HepG2 (cell line): ENCODE results near the gene MYL6. TPM values are rescaled to one million over a fixed set of nuclear protein-coding genes. Genes with fewer than 3 reads are reported as not detected.

Experiments
- ATF7-NPFF ChIP-seq: sonication (generic); formaldehyde crosslinking; IDR thresholded peaks from 2 replicates; pipeline ENCODE4 v1.8.1; 2023; ENCODE audit warnings: mild to moderate bottlenecking, low read depth, missing genetic modification reagents, moderate library complexity
- CAMTA2 ChIP-seq: sonication (generic); formaldehyde crosslinking; IDR thresholded peaks from 2 replicates; pipeline ENCODE4 v1.4.0; 2020; ENCODE audit warnings: mild to moderate bottlenecking, missing genetic modification reagents, borderline replicate concordance
- FOXJ3 ChIP-seq: sonication (generic); formaldehyde crosslinking; IDR thresholded peaks from 2 replicates; pipeline ENCODE4 v1.4.0; 2020; ENCODE audit warnings: missing genetic modification reagents, mild to moderate bottlenecking, borderline replicate concordance
- KLF9 ChIP-seq: IDR thresholded peaks from 2 replicates; pipeline ENCODE4 v1.6.1; 2016; ENCODE audit warnings: low read depth
- MTF1 ChIP-seq: sonication (generic); formaldehyde crosslinking; IDR thresholded peaks from 2 replicates; pipeline ENCODE4 v1.5.0; 2020; ENCODE audit warnings: missing genetic modification reagents
- NFE2 ChIP-seq: sonication (generic); formaldehyde crosslinking; IDR thresholded peaks from 2 replicates; pipeline ENCODE4 v1.4.0; 2020; ENCODE audit warnings: missing genetic modification reagents
- PLRG1 ChIP-seq: fragments of 450-650 bp; conservative IDR thresholded peaks from 2 replicates; pipeline ENCODE4 v1.6.1; 2016
- PPARG ChIP-seq: conservative IDR thresholded peaks from 2 replicates; pipeline ENCODE4 v1.6.1; 2016; ENCODE audit warnings: missing biosample characterization, missing genetic modification reagents
- SIN3B ChIP-seq: fragments of 150-350 bp; IDR thresholded peaks from 2 replicates; pipeline ENCODE4 v1.6.1; 2014; ENCODE audit warnings: low read length
- SMAD9 ChIP-seq: sonication (generic); formaldehyde crosslinking; IDR thresholded peaks from 2 replicates; pipeline ENCODE4 v1.5.1; 2020; ENCODE audit warnings: mild to moderate bottlenecking, missing genetic modification reagents
- SOX6 ChIP-seq, 2 experiments: fragments of 450-650 bp in 1 of 2; sonication (generic) in 1 of 2; formaldehyde crosslinking in 1 of 2; IDR thresholded peaks; 2 replicates each; pipeline versions ENCODE4 v1.4.0 to v1.6.1; 2017 to 2020; ENCODE audit warnings: antibody characterized with exemption in 1 of 2, mild to moderate bottlenecking in 1 of 2, missing genetic modification reagents in 1 of 2
- SP4 ChIP-seq: sonication (generic); formaldehyde crosslinking; IDR thresholded peaks from 2 replicates; pipeline ENCODE4 v1.8.1; 2023; ENCODE audit warnings: mild to moderate bottlenecking, missing genetic modification reagents
- SPEN ChIP-seq: sonication (generic); formaldehyde crosslinking; IDR thresholded peaks from 2 replicates; pipeline ENCODE4 v1.5.1; 2020; ENCODE audit warnings: low read depth, mild to moderate bottlenecking, missing genetic modification reagents
- SRSF1 ChIP-seq: fragments of 200-400 bp; formaldehyde crosslinking; optimal IDR thresholded peaks from 2 replicates; pipeline ENCODE3; 2017; ENCODE audit warnings: mild to moderate bottlenecking, low read depth, low read length, moderate library complexity
- SRY ChIP-seq: sonication (generic); formaldehyde crosslinking; IDR thresholded peaks from 2 replicates; pipeline ENCODE4 v1.8.0; 2022; ENCODE audit warnings: mild to moderate bottlenecking, missing genetic modification reagents
- TCF7 ChIP-seq: sonication (generic); IDR thresholded peaks from 2 replicates; pipeline ENCODE4 v1.6.1; 2016; ENCODE audit warnings: antibody characterized with exemption, low read depth
- ZNF224 ChIP-seq: sonication (generic); formaldehyde crosslinking; IDR thresholded peaks from 2 replicates; pipeline ENCODE4 v1.5.0; 2020; ENCODE audit warnings: mild to moderate bottlenecking, missing genetic modification reagents
- ZNF263 ChIP-seq: sonication (generic); formaldehyde crosslinking; IDR thresholded peaks from 2 replicates; pipeline ENCODE4 v1.4.0; 2020; ENCODE audit warnings: missing genetic modification reagents
- ZSCAN31 ChIP-seq: sonication (generic); formaldehyde crosslinking; IDR thresholded peaks from 2 replicates; pipeline ENCODE4 v1.5.0; 2020; ENCODE audit warnings: low read depth, mild to moderate bottlenecking, missing genetic modification reagents
- polyA plus RNA-seq, 8 experiments: library from polyadenylated mRNA; depleted of rRNA in 3 of 8; stranded (reverse) in 7 of 8; unstranded in 1 of 8; fragments of >200 nt; fragmentation: Illumina TruSeq in 4 of 8; extraction: Trizol in 4 of 8; gene quantifications; 2 replicates each; pipeline versions ENCODE4 v1.2.1 to v1.2.3, GENCODE V29; 2011 to 2016; ENCODE audit warnings: low read depth in 4 of 8, missing spikeins in 1 of 8, mixed read lengths in 1 of 8; ENCODE audit not compliant: insufficient read depth in 1 of 8
- total RNA-seq, 5 experiments: library from RNA; depleted of rRNA; stranded (reverse); fragments of >200 nt; fragmentation: Illumina TruSeq; extraction: Trizol; gene quantifications; 2 replicates each; pipeline ENCODE4 v1.2.3, GENCODE V29; 2016; ENCODE audit warnings: low read depth in 1 of 5
- TF ChIP-seq, protein P1 (sequence below): sonication (generic); formaldehyde crosslinking; IDR thresholded peaks from 2 replicates; pipeline ENCODE4 v1.8.1; 2022; ENCODE audit warnings: mild to moderate bottlenecking, missing genetic modification reagents
- TF ChIP-seq, protein P2 (sequence below): sonication (generic); formaldehyde crosslinking; IDR thresholded peaks from 2 replicates; pipeline ENCODE4 v1.5.0; 2020; ENCODE audit warnings: mild to moderate bottlenecking, low read depth, missing genetic modification reagents, borderline replicate concordance
- TF ChIP-seq, protein P3 (sequence below): sonication (generic); formaldehyde crosslinking; IDR thresholded peaks from 2 replicates; pipeline ENCODE4 v1.5.1; 2020; ENCODE audit warnings: mild to moderate bottlenecking, missing genetic modification reagents, borderline replicate concordance
- TF ChIP-seq, protein P4 (sequence below): sonication (generic); formaldehyde crosslinking; IDR thresholded peaks from 2 replicates; pipeline ENCODE4 v1.5.1; 2020; ENCODE audit warnings: mild to moderate bottlenecking, moderate library complexity, missing genetic modification reagents

Gene MYL6
- total and polyA plus RNA-seq, 2 of the 13 experiments (the other 11 are each of a cell fraction or from before 2014, with no cell fraction given): 1,127 to 1,192 TPM

DNA sequence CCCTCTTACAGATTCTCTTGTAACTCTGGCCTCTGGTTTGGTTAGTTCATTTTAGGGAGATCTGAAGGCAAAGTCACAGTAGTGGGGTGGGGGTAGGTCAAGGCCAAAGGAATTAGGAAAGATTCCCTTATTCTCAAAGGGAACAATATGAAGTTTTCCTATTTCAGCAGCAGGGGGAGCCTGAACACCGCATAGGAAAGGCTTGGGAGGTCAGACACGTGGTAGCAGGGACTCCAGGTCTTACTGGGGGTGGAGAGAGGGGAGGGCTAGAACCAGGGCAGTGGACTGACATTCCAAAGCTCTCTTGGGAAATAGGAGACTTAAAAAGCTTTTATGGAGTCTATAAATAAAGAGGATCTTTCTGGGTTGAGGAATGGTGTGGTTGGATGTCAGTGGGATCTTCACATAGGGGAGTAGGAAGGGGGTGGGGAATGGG lies 38.8 kb upstream of the MYL6 start (continued):
- TF ChIP-seq SIN3B (peak; percentile 60; the same call in 1 of the 2 replicates), SRSF1 (no peak), PLRG1 (no peak), ZNF263 (CRISPR knock-in tag) (no peak), ATF7-NPFF (CRISPR knock-in tag) (no peak), NFE2 (CRISPR knock-in tag) (no peak), CAMTA2 (CRISPR knock-in tag) (no peak), SPEN (no peak), FOXJ3 (no peak), SRY (CRISPR knock-in tag) (no peak), SP4 (no peak), ZNF224 (no peak), ZSCAN31 (CRISPR knock-in tag) (no peak), SMAD9 (no peak), PPARG (CRISPR knock-in tag) (no peak), TCF7 (no peak), MTF1 (CRISPR knock-in tag) (no peak), SOX6 (IDR thresholded peaks at IDR 0.05) (no peak), SOX6 (CRISPR knock-in tag; IDR thresholded peaks at IDR 0.05) (peak; percentile 52; the same call in 1 of the 2 replicates), KLF9 (CRISPR knock-in tag) (no peak)
- TF ChIP-seq, protein P1, sequence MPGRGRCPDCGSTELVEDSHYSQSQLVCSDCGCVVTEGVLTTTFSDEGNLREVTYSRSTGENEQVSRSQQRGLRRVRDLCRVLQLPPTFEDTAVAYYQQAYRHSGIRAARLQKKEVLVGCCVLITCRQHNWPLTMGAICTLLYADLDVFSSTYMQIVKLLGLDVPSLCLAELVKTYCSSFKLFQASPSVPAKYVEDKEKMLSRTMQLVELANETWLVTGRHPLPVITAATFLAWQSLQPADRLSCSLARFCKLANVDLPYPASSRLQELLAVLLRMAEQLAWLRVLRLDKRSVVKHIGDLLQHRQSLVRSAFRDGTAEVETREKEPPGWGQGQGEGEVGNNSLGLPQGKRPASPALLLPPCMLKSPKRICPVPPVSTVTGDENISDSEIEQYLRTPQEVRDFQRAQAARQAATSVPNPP (CRISPR knock-in tag): no peak
- TF ChIP-seq, protein P2, sequence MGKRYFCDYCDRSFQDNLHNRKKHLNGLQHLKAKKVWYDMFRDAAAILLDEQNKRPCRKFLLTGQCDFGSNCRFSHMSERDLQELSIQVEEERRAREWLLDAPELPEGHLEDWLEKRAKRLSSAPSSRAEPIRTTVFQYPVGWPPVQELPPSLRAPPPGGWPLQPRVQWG (CRISPR knock-in tag): no peak
- TF ChIP-seq, protein P3, sequence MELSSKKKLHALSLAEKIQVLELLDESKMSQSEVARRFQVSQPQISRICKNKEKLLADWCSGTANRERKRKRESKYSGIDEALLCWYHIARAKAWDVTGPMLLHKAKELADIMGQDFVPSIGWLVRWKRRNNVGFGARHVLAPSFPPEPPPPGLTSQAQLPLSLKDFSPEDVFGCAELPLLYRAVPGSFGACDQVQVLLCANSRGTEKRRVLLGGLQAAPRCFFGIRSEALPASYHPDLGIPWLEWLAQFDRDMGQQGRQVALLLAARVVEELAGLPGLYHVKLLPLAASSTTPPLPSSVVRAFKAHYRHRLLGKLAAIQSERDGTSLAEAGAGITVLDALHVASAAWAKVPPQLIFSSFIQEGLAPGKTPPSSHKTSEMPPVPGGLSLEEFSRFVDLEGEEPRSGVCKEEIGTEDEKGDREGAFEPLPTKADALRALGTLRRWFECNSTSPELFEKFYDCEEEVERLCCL (CRISPR knock-in tag): no peak
- TF ChIP-seq, protein P4, sequence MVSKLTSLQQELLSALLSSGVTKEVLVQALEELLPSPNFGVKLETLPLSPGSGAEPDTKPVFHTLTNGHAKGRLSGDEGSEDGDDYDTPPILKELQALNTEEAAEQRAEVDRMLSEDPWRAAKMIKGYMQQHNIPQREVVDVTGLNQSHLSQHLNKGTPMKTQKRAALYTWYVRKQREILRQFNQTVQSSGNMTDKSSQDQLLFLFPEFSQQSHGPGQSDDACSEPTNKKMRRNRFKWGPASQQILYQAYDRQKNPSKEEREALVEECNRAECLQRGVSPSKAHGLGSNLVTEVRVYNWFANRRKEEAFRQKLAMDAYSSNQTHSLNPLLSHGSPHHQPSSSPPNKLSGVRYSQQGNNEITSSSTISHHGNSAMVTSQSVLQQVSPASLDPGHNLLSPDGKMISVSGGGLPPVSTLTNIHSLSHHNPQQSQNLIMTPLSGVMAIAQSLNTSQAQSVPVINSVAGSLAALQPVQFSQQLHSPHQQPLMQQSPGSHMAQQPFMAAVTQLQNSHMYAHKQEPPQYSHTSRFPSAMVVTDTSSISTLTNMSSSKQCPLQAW (CRISPR knock-in tag): 0 out of 2 replicates have a peak, but pooled peaks have one; percentile 35
